Smooth muscle cell (in vitro differentiated cells): Measurements from ENCODE around the gene IER2. TPM values are rescaled to one million over a fixed set of nuclear protein-coding genes. Genes with fewer than 3 reads are reported as not detected.

Source experiments
- DNase-seq: peaks from one replicate; lab custom pipeline; 2025; ENCODE audit not compliant: unreplicated experiment; lab: John Stamatoyannopoulos, UW
- H2AFZ ChIP-seq: fragments of 200-600 bp; sonication (generic); 2 replicates; pipeline ENCODE4 v1.6.0; 2016; ENCODE audit warnings: antibody characterized with exemption, low read depth, mild to moderate bottlenecking
- H3F3A ChIP-seq: fragments of 200-600 bp; sonication (generic); 2 replicates; pipeline ENCODE4 v1.6.0; 2017; ENCODE audit warnings: antibody characterized with exemption, low read depth
- H3K27ac ChIP-seq: fragments of 200-600 bp; sonication (generic); 2 replicates; pipeline ENCODE4 v1.5.1; 2016; ENCODE audit warnings: low read depth, mild to moderate bottlenecking
- H3K27me3 ChIP-seq: fragments of 200-600 bp; sonication (generic); 2 replicates; pipeline ENCODE4 v1.6.1; 2016; ENCODE audit warnings: low read depth, mild to moderate bottlenecking
- H3K36me3 ChIP-seq: fragments of 200-600 bp; sonication (generic); 2 replicates; pipeline ENCODE4 v1.5.1; 2016; ENCODE audit warnings: low read depth
- H3K4me1 ChIP-seq: fragments of 200-600 bp; sonication (generic); 2 replicates; pipeline ENCODE4 v1.5.1; 2016; ENCODE audit warnings: low read depth
- H3K4me2 ChIP-seq: fragments of 200-600 bp; sonication (generic); 2 replicates; pipeline ENCODE4 v1.6.0; 2016; ENCODE audit warnings: mild to moderate bottlenecking
- H3K4me3 ChIP-seq: fragments of 200-600 bp; sonication (generic); 2 replicates; pipeline ENCODE4 v1.5.1; 2016; ENCODE audit warnings: mild to moderate bottlenecking
- H3K79me2 ChIP-seq: fragments of 200-600 bp; sonication (generic); 2 replicates; pipeline ENCODE4 v1.6.0; 2016; ENCODE audit warnings: low read depth, mild to moderate bottlenecking
- H3K9ac ChIP-seq: fragments of 200-600 bp; sonication (generic); 2 replicates; pipeline ENCODE4 v1.6.0; 2016; ENCODE audit warnings: low read depth
- H3K9me3 ChIP-seq: fragments of 200-600 bp; sonication (generic); replicated peaks from 2 replicates; pipeline ENCODE4 v1.5.1; 2016; ENCODE audit warnings: low read depth
- H4K20me1 ChIP-seq: fragments of 200-600 bp; sonication (generic); 2 replicates; pipeline ENCODE4 v1.6.0; 2016; ENCODE audit warnings: low read depth
- CTCF ChIP-seq: fragments of 200-600 bp; sonication (generic); IDR thresholded peaks from 2 replicates; pipeline ENCODE4 v1.5.1; 2017; ENCODE audit warnings: borderline replicate concordance, mild to moderate bottlenecking, antibody characterized with exemption; ENCODE audit not compliant: insufficient read depth, poor library complexity, severe bottlenecking
- WGBS: methylation state at CpG from one replicate; pipeline ENCODE4 v1.1.7; 2016; ENCODE audit warnings: low lambda C conversion rate; 5-methylcytosine and 5-hydroxymethylcytosine counted together
- polyA plus RNA-seq: library from polyadenylated mRNA; unstranded; fragments of >200 nt; fragmentation: Nextera tagmentation; extraction: Ambion mirVana; gene quantifications from 2 replicates; pipeline ENCODE4 v1.2.1, GENCODE V29; 2016
- total RNA-seq: library from RNA; depleted of rRNA; stranded (reverse); fragments of >200 nt; gene quantifications from 2 replicates; pipeline ENCODE4 v1.2.3, GENCODE V29; 2014

Gene IER2
- total and polyA plus RNA-seq, 2 experiments from 2014 or later, result 118 to 766 TPM

GRCh38 chr19:13118424-13119193 is 31.6 kb upstream of the IER2 start:
- Histone ChIP-seq H2AFZ (no peak overlapping the region), H3K4me2 (peak overlapping the region; percentile 97), H3K9me3 (no peaks in the 10 kb centered on the region), H3K79me2 (peaks cover 63% of the 10 kb centered on the region), H3K36me3 (no peaks in the 10 kb centered on the region), H3K27ac (peak overlapping the region; percentile 87), H3K4me3 (peak overlapping the region; percentile 98), H4K20me1 (peaks cover 49% of the 10 kb centered on the region), H3K4me1 (peaks cover 31% of the 10 kb centered on the region), H3K9ac (peak overlapping the region; percentile 96), H3F3A (no peaks in the 10 kb centered on the region), H3K27me3 (no peaks in the 10 kb centered on the region)
- WGBS, result under 1% methylated on average over 30 of the region's 57 CpGs
- no peak for TF ChIP-seq CTCF
- no peak for DNase-seq

GRCh38 chr19:13119627-13120026 is 30.6 kb upstream of the IER2 start:
- Histone ChIP-seq H3K79me2 (peaks cover 73% of the 10 kb centered on the region), H3K9ac (peak overlapping the region; percentile 96)
- TF ChIP-seq CTCF, result no peak

GRCh38 chr19:13120031-13120430 is 30.2 kb upstream of the IER2 start:
- no peak overlapping the region for H2AFZ ChIP-seq
- no peaks in the 10 kb centered on the region for H3F3A ChIP-seq
- H3K79me2 ChIP-seq, result peaks cover 73% of the 10 kb centered on the region
- no peaks in the 10 kb centered on the region for H3K27me3 ChIP-seq
- no peak for DNase-seq
- H4K20me1 ChIP-seq, result peaks cover 64% of the 10 kb centered on the region
- no peaks in the 10 kb centered on the region for H3K36me3 ChIP-seq
- peak overlapping the region; percentile 87 for H3K27ac ChIP-seq
- H3K9ac ChIP-seq, result peak overlapping the region; percentile 22
- 89% methylated on average over 9 of the region's 9 CpGs for WGBS
- H3K9me3 ChIP-seq, result no peaks in the 10 kb centered on the region
- no peak for TF ChIP-seq CTCF
- peaks cover 31% of the 10 kb centered on the region for H3K4me1 ChIP-seq
- H3K4me3 ChIP-seq, result no peak overlapping the region
- H3K4me2 ChIP-seq, result peak overlapping the region; percentile 97

More at GRCh38 chr19:13119627-13120026, 30.6 kb upstream of the IER2 start:
- Histone ChIP-seq H3F3A (no peaks in the 10 kb centered on the region), H3K4me1 (peaks cover 31% of the 10 kb centered on the region), H3K4me2 (peak overlapping the region; percentile 97), H3K9me3 (no peaks in the 10 kb centered on the region), H2AFZ (no peak overlapping the region), H3K27ac (peak overlapping the region; percentile 87), H3K36me3 (no peaks in the 10 kb centered on the region), H3K27me3 (no peaks in the 10 kb centered on the region), H3K4me3 (peak overlapping the region; percentile 98), H4K20me1 (peaks cover 60% of the 10 kb centered on the region)
- WGBS, result 63% methylated on average over 8 of the region's 8 CpGs
- DNase-seq, result no peak

- H4K20me1 ChIP-seq, result peaks cover 72% of the 10 kb centered on the region
- peak overlapping the region; percentile 87 for H3K27ac ChIP-seq
- H3K79me2 ChIP-seq, result peaks cover 74% of the 10 kb centered on the region
- H3K27me3 ChIP-seq, result no peaks in the 10 kb centered on the region
- H3K36me3 ChIP-seq, result no peaks in the 10 kb centered on the region
- H3K9me3 ChIP-seq, result no peaks in the 10 kb centered on the region
- no peak for DNase-seq
- 33% methylated on average over 10 of the region's 10 CpGs for WGBS
- no peaks in the 10 kb centered on the region for H3F3A ChIP-seq
- H2AFZ ChIP-seq, result no peak overlapping the region
- peaks cover 26% of the 10 kb centered on the region for H3K4me1 ChIP-seq
- TF ChIP-seq CTCF, result no peak
- no peak overlapping the region for H3K4me3 ChIP-seq
- peak overlapping the region; percentile 63 for H3K4me2 ChIP-seq
- H3K9ac ChIP-seq, result peak overlapping the region; percentile 67
Measured at GRCh38 chr19:13120817-13121216, 29.4 kb upstream of the IER2 start.
